Stimulated activated CD8-positive, alpha-beta memory T cell treated with anti-CD3 and anti-CD28 coated beads, Interleukin-12 subunit alpha, Interleukin-12 subunit beta, amount 100 ng/mL, for 24 hours (primary cell): ENCODE data around the gene BACH2.
"Not testable (repeated sequence)": the region's sequence is repeated elsewhere in the genome, so short reads cannot be mapped to it uniquely, and the experiment has no call there.

Experiments used
- DNase-seq: peaks from one replicate; pipeline ENCODE4 v3.0.0-alpha.2; 2020; ENCODE audit errors: extremely low read depth

The BACH2 gene

DNA sequence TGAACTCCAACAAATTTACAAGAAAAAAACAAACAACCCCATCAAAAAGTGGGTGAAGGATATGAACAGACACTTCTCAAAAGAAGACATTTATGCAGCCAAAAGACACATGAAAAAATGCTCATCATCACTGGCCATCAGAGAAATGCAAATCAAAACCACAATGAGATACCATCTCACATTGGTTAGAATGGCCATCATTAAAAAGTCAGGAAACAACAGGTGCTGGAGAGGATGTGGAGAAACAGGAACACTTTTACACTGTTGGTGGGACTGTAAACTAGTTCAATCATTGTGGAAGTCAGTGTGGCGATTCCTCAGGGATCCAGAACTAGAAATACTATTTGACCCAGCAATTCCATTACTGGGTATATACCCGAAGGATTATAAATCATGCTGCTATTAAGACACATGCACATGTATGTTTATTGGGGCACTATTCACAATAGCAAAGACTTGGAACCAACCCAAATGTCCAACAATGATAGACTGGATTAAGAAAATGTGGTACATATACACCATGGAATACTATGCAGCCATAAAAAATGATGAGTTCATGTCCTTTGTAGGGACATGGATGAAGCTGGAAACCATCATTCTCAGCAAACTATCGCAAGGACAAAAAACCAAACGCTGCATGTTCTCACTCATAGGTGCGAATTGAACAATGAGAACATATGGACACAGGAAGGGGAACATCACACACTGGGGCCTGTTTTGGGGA, 264.0 kb downstream of the BACH2 start:
- not testable (repeated sequence) for DNase-seq

DNA sequence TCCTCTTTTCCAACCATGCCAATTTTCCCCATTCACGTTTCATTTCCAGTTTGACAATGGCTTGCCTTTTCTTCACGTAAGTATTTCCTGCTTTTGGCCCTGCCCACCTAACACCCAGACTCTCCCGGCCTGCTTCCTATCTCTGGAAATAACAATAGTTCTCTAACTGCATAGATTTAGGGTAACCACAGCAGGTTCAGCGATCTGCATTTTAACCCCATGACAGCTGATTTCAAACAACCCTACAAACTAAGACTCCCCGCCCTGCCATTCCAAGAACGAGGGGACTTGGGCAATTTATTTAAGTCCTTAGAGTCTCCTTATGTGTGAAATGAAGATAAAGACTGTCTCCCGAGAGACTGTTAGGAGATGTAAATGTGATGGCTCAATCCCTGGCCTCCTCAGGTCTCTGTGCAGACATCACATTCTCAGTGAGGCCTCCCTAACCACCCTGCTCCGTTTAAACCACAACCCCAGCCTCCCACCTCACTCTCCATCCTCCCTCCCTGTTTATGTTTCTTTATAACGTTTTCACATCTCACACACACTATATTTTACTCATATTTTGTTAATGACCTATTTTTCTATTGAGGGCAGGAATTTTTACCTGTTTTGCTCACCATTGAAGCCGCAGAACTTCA, 267.5 kb downstream of the BACH2 start:
- no peak for DNase-seq

DNA sequence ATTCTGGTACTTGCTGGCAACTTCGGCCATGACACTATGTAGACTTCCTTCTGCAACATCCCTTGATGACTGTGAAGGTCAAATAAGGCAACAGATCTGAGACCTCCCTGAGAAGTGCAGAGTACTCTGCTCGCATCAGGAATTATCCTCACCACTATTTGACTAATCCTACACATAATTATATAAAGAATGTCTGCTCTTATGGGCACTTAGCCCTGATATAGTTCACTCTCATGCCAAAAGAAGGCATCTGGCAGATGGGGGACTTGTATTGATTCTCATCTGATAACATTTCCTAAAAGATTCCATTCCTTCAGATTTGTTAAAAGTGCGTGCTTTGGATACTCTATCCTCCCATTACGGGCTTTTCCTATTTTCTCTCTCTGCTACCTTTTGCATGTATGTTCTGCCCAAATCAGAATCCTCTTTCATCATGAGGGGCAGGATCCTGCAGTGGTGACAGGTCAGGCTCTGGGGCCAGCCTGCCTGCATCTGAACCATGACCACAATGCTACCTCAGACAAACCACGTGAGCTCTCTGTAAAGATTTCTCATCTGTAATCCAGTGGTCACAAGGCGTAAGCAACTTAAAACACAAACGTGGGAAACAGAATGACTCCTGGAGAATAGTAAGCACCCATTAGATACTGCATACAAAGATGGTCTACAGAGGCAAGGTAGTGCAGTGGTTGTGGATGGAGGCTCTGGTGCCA, 268.4 kb downstream of the BACH2 start:
- DNase-seq, result no peak

DNA sequence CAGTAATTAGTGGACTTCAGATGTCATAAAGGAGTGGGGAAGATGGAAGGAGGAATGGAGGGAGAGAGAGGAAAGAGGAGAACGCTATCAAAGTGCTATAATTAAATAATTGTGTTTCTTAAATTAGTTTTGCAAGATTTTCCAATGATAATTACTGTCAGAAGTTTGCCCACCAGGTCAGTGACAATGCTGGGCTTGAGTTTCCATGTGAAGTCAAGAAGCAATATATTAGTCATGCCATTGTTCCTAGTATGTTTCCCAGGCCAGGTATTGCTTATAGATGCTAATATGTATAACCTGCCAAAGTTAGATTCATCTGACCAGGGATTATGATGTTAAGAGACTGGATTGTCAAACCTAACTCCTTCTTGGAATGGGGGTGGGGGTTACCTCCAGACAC, 270.4 kb downstream of the BACH2 start:
- DNase-seq, result no peak

GRCh38 chr6:90025523-90026061, 271.1 kb downstream of the BACH2 start:
- no peak for DNase-seq

DNA sequence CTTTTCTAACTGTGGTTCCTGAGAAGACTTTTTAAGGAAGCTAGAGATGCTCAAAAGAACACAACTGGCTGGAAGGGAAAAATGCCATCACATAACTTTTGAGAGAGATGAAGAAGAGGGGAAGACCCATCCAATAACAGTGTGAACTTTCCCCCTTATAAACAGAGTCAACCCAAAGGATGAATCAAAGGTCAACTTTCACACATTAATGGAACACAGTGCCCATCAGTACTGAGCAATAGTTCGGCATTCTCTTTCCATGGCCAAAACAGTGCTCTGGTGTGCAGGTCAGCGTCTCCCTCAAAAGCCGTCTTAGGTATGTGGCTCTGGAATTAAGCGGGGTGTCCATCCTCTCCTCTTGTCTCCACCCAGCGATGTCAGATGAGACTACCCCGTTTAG, 272.0 kb downstream of the BACH2 start:
- no peak for DNase-seq

- no peak for DNase-seq
These were observed 274.9 kb downstream of the BACH2 start for GRCh38 chr6:90021711-90022110.

- DNase-seq, result no peak
These were observed 275.9 kb downstream of the BACH2 start for GRCh38 chr6:90020746-90021145.

GRCh38 chr6:90019216-90019615, 277.4 kb downstream of the BACH2 start:
- DNase-seq, result no peak

GRCh38 chr6:90015883-90016282, 280.8 kb downstream of the BACH2 start:
- DNase-seq, result no peak

GRCh38 chr6:90008908-90009501, 287.6 kb downstream of the BACH2 start:
- no peak for DNase-seq

DNA sequence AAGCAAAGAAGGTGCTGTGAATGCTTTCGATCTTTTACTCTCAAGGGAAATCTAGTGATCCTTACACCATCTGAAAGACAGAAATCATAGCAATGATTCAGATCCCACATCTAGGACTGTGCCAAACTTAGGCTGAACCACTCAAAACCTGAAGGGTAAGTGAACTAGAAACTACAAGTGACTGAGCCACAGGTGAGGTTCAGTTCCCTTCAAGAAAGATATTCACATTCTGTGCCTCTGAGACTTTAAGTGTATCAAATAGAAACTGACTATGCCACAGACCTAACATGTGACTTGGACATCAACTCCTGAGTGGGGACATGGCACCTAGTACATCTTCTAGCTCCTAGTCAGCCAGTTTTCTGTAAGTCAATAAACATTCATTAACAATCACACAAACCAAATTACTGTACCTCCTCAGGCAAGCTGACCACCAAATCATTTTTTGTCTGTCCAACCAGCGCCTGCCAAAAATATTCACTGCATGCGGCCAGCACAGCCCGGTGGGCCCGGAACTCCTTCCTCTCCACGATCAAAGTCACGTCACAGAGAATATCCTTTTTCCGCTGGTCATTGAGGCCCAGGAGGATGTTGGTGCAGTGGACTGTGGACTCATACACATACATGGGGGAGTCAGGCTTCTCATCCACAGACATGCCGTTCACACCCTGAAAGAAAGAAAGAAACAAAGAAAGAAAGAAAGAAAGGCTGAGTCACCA, 288.3 kb downstream of the BACH2 start:
- no peak for DNase-seq

DNA sequence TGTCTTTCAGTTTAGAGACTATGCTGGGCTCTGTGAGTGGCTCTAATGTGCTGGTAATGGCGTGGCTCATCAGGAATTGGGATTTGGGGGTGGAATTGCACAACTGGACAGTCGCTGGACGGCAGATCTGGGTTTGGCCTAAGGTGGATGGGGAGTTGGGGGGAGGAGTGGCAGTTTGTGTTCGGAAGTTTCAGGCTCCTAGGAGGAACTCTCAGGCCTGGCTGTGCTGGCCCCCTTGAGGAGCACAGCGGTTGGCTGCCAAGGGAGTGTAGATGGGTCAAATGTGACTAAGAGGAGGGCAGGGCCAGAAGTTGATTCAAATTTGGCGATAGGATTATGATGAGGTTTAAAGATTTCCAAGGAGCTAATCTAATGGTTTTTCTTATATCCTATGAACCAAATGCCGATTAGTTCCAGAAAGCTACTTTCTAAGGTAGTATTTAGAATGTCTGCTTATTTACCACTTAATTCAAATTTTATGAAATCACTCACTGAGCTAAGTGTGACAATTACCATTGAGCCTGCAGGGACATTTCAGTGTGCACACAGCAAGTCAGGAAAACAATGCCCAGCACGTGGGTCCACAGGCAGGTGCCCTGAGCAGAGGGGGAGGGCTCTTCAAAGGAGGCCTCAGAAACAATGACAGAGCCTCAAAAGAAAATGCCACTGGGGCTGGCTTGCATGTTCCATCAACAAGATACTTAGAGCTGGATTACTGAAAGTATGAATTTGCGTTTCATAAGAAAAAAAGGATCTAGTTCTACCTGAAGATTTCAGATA, 291.4 kb downstream of the BACH2 start:
- DNase-seq, result no peak

DNA sequence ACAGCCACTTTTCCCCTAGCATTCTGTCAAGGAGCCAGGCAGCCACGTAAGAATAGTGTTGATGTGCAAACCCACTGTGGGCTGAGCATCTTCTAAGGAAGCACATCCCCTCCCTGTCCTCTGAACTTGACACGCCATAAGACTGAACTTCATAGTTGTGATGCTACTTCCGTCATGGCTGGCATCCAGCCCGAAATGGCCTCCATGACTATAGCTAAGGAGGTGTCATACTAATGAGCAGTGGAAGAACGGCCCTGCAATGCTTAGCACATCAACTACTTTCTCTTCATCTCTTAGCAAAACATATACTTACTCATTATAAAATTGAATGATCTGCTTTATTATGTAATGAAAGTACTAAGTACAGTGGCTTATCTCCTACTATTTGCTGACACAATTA, 292.1 kb downstream of the BACH2 start:
- no peak for DNase-seq

- no peak for DNase-seq
These were observed 292.7 kb downstream of the BACH2 start for GRCh38 chr6:90003941-90004340.

GRCh38 chr6:90003069-90003795, 293.4 kb downstream of the BACH2 start:
- no peak for DNase-seq

GRCh38 chr6:90000864-90001731, 295.5 kb downstream of the BACH2 start:
- DNase-seq, result no peak

DNA sequence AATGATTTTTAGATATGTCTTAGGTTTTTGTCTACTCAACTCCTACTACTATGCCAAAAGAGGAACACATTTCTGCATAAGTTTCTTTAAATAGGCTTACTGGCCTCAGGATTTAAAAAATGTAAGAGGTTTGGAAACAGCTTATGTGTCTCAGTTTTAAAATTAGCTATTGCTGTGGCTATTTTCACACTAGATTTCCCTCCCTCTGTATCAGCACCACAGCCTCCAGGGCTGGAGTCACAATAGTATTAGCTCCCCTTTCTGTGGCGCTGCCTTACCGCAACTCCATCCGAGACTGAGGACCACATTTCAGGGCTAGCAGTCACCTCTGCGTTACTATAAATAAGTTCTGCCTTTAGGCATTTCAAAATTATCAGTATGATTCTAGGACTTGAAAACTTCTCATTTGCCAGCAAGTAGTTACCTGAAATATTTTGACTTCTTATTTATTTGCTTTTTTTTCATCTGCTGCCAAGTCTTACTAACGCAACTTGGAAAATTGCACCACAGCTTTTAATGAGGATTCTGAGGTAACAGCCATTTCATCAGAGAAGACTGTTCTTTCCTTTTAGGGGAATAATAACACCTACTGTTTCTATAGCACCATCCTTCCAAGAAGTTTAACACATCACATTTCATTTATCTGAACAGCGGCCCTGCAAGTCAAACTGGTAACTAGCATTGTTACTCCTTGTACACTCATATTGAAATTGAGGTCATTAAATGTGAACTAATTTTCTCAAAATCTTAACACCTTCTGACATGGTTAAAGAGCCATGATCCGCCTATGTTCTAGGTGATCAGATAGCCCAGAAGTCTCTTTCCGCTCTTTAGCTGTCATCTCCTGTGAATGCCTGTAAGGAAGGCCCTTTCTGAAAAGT, 296.5 kb downstream of the BACH2 start:
- no peak for DNase-seq
